Activated CD4-positive, alpha-beta T cell treated with anti-CD3 and anti-CD28 coated beads, Interleukin-2, amount 10 ng/mL, durations not matched to agents 7 days and 5 days (primary cell): Measurements from ENCODE around the gene FA2H. TPM values are rescaled to one million over a fixed set of nuclear protein-coding genes. Genes with fewer than 3 reads are reported as not detected.
"Not testable (repeated sequence)": the region's sequence is repeated elsewhere in the genome, so short reads cannot be mapped to it uniquely, and the experiment has no call there.

Experiments
- CTCF ChIA-PET: fragments of 350-600 bp; sonication (Branson Sonifier 250); formaldehyde crosslinking; loops from one replicate; lab custom pipeline; 2021; ENCODE audit warnings: antibody characterized with exemption; lab: Charles Lee
- POLR2A ChIA-PET: fragments of 350-600 bp; sonication (Branson Sonifier 250); formaldehyde crosslinking; loops from one replicate; lab custom pipeline; 2021; ENCODE audit warnings: antibody characterized with exemption; lab: Charles Lee
- DNase-seq: peaks from one replicate; pipeline ENCODE4 v3.0.0-alpha.2; 2020
- H3K27ac Mint-ChIP-seq: one replicate; pipeline ENCODE4 v1.8.0; 2021; ENCODE audit warnings: mild to moderate bottlenecking, moderate library complexity, mixed read lengths
- H3K27me3 Mint-ChIP-seq: one replicate; pipeline ENCODE4 v1.8.0; 2021; ENCODE audit warnings: mixed read lengths
- H3K36me3 Mint-ChIP-seq: one replicate; pipeline ENCODE4 v1.8.0; 2021; ENCODE audit warnings: low read depth, mixed read lengths
- H3K4me1 Mint-ChIP-seq: one replicate; pipeline ENCODE4 v1.8.0; 2021; ENCODE audit warnings: mixed read lengths
- H3K4me3 Mint-ChIP-seq: one replicate; pipeline ENCODE4 v1.8.0; 2021; ENCODE audit warnings: mild to moderate bottlenecking, moderate library complexity, mixed read lengths
- H3K9me3 Mint-ChIP-seq: one replicate; pipeline ENCODE4 v1.8.0; 2021; ENCODE audit warnings: mixed read lengths
- total RNA-seq, 2 experiments: library from RNA; stranded (reverse); gene quantifications; one replicate each; pipeline ENCODE4 v1.2.3, GENCODE V29; 2021

FA2H gene
- total RNA-seq, 2 experiments from 2014 or later: 0.21 TPM; not detected in 1

DNA sequence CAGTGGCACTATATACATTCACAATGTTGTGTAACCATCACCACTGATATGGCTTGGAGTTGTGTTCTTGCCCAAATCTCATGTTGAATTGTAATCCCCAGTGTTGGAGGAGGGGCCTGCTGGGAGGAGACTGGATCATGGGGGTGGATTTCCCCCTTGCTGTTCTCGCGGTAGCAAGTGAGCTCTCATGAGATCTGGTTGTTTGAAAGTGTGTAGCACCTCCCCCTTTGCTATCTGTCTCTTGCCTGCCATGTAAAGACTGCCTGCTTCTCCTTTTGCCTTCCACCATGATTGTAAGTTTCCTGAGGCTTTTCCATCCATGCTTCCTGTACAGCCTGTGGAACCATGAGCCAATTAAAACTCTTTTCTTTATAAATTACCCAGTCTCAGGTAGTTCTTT is 17.1 kb upstream of the FA2H start:
- H3K27ac Mint-ChIP-seq, H3K4me1 Mint-ChIP-seq, H3K9me3 Mint-ChIP-seq, H3K4me3 Mint-ChIP-seq, H3K36me3 Mint-ChIP-seq, CTCF ChIA-PET, POLR2A ChIA-PET, DNase-seq: not testable (repeated sequence)
- H3K27me3 Mint-ChIP-seq: peaks cover 32% of the 10 kb centered on the region

DNA sequence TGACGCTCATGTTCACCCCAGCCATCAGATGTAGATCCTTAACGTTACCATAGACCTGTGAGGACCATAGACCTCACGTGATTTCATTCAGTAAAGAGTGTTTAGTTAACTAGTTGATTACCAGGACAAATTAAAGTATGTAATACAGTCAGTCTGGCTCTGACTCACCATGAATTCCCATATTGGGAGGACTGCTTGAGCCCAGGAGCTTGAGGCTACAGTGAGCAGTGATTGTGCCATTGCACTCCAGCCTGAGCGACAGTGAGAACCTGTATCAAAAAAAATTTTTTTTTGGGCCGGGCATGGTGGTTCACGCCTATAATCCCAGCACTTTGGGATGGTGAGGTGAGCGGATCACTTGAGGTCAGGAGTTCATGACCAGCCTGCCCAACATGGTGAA is 13.5 kb upstream of the FA2H start:
- H3K27ac Mint-ChIP-seq: no peak overlapping the region
- peaks cover 16% of the 10 kb centered on the region for H3K27me3 Mint-ChIP-seq
- no peak overlapping the region for H3K4me3 Mint-ChIP-seq
- H3K4me1 Mint-ChIP-seq: no peaks in the 10 kb centered on the region
- ChIA-PET CTCF (interaction anchor here (0.8 kb wide), 1 partner anchor 11 kb away, joined by 3 read pairs; no protein-coding TSS in a partner anchor), POLR2A (no interaction called here)
- H3K36me3 Mint-ChIP-seq: no peaks in the 10 kb centered on the region
- peaks cover 4% of the 10 kb centered on the region for H3K9me3 Mint-ChIP-seq
- DNase-seq: no peak

GRCh38 chr16:74785031-74785430 is 10.4 kb upstream of the FA2H start:
- peaks cover 7% of the 10 kb centered on the region for H3K27me3 Mint-ChIP-seq
- no peak overlapping the region for H3K4me3 Mint-ChIP-seq
- no peaks in the 10 kb centered on the region for H3K36me3 Mint-ChIP-seq
- H3K27ac Mint-ChIP-seq: no peak overlapping the region
- DNase-seq: no peak
- POLR2A ChIA-PET: no interaction called here
- no peaks in the 10 kb centered on the region for H3K9me3 Mint-ChIP-seq
- H3K4me1 Mint-ChIP-seq: no peaks in the 10 kb centered on the region
- CTCF ChIA-PET: interaction anchor here (0.7 kb wide), 1 partner anchor 17 kb away, joined by 3 read pairs; no protein-coding TSS in a partner anchor

- H3K9me3 Mint-ChIP-seq: no peaks in the 10 kb centered on the region
- H3K4me3 Mint-ChIP-seq: no peak overlapping the region
- H3K27me3 Mint-ChIP-seq: peaks cover 20% of the 10 kb centered on the region
- no peak for DNase-seq
- H3K4me1 Mint-ChIP-seq: peaks cover 12% of the 10 kb centered on the region
- no peak overlapping the region for H3K27ac Mint-ChIP-seq
- POLR2A ChIA-PET: no interaction called here
- CTCF ChIA-PET: no interaction called here
- no peaks in the 10 kb centered on the region for H3K36me3 Mint-ChIP-seq
Observed at GRCh38 chr16:74778646-74779045, 4.0 kb upstream of the FA2H start.

GRCh38 chr16:74776926-74777325 is 2.3 kb upstream of the FA2H start:
- no peak overlapping the region for H3K27ac Mint-ChIP-seq
- CTCF ChIA-PET: interaction anchor here (1.0 kb wide), 1 partner anchor 11 kb away, joined by 3 read pairs; no protein-coding TSS in a partner anchor
- POLR2A ChIA-PET: no interaction called here
- H3K36me3 Mint-ChIP-seq: no peaks in the 10 kb centered on the region
- no peak for DNase-seq
- no peak overlapping the region for H3K4me3 Mint-ChIP-seq
- peaks cover 12% of the 10 kb centered on the region for H3K4me1 Mint-ChIP-seq
- no peaks in the 10 kb centered on the region for H3K9me3 Mint-ChIP-seq
- peaks cover 34% of the 10 kb centered on the region for H3K27me3 Mint-ChIP-seq

- Mint-ChIP-seq H3K36me3 (no peaks in the 10 kb centered on the region), H3K4me3 (peak overlapping the region; percentile 25), H3K27me3 (peaks cover 38% of the 10 kb centered on the region), H3K27ac (no peak overlapping the region), H3K4me1 (peaks cover 14% of the 10 kb centered on the region), H3K9me3 (no peaks in the 10 kb centered on the region)
- no peak for DNase-seq
- ChIA-PET POLR2A (interaction anchor here (0.6 kb wide), 1 partner anchor 9 kb away, joined by 3 read pairs; no protein-coding TSS in a partner anchor), CTCF (interaction anchor here (0.6 to 1.2 kb wide), 6 partner anchors 8 to 424 kb away, joined by 3 to 4 read pairs (median 3); no protein-coding TSS in a partner anchor)
Observed at GRCh38 chr16:74775255-74775654, 635 bp upstream of the FA2H start.

GRCh38 chr16:74773446-74774222 is 986 bp downstream of the FA2H start:
- no peak for DNase-seq
- no peaks in the 10 kb centered on the region for H3K9me3 Mint-ChIP-seq
- CTCF ChIA-PET: interaction anchor here (1.5 kb wide), 1 partner anchor 14 kb away, joined by 3 read pairs; no protein-coding TSS in a partner anchor
- POLR2A ChIA-PET: no interaction called here
- H3K27ac Mint-ChIP-seq: no peak overlapping the region
- peaks cover 14% of the 10 kb centered on the region for H3K4me1 Mint-ChIP-seq
- peak overlapping the region; percentile 50 for H3K4me3 Mint-ChIP-seq
- no peaks in the 10 kb centered on the region for H3K36me3 Mint-ChIP-seq
- peaks cover 38% of the 10 kb centered on the region for H3K27me3 Mint-ChIP-seq

DNA sequence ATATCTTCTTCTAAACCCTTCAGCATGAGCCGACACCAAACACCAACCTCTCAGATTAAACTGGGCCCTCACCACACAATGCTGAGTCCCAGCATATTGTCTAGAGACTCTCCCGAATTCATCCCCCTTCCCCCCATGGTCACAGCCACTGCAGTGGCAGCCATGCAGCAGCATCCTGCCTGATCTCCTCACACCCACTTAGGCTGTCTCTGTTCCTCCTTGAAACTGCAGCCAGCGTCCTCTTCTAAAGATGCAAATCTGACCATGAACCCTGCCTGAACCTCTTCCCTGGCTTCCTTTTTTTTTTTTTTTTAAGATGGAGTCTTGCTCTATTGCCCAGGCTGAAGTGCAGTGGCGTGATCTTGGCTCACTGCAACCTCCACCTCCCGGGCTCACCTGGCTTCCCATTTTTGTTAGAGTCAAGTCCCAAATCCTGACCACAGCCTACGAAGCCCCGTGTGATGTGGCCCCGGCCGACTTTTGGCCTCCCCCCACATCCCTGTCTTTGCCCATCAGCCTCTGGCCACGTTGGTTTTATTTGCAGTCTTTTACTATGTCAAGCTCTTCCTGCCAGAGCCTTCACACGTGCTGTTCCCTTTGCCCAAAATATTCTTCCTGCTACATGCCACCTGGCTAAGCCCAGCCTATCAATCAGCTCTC is 2.8 kb downstream of the FA2H start:
- no peaks in the 10 kb centered on the region for H3K9me3 Mint-ChIP-seq
- H3K4me3 Mint-ChIP-seq: no peak overlapping the region
- no peak overlapping the region for H3K27ac Mint-ChIP-seq
- H3K27me3 Mint-ChIP-seq: peaks cover 38% of the 10 kb centered on the region
- no peak for DNase-seq
- POLR2A ChIA-PET: no interaction called here
- CTCF ChIA-PET: no interaction called here
- H3K36me3 Mint-ChIP-seq: no peaks in the 10 kb centered on the region
- H3K4me1 Mint-ChIP-seq: peaks cover 14% of the 10 kb centered on the region

DNA sequence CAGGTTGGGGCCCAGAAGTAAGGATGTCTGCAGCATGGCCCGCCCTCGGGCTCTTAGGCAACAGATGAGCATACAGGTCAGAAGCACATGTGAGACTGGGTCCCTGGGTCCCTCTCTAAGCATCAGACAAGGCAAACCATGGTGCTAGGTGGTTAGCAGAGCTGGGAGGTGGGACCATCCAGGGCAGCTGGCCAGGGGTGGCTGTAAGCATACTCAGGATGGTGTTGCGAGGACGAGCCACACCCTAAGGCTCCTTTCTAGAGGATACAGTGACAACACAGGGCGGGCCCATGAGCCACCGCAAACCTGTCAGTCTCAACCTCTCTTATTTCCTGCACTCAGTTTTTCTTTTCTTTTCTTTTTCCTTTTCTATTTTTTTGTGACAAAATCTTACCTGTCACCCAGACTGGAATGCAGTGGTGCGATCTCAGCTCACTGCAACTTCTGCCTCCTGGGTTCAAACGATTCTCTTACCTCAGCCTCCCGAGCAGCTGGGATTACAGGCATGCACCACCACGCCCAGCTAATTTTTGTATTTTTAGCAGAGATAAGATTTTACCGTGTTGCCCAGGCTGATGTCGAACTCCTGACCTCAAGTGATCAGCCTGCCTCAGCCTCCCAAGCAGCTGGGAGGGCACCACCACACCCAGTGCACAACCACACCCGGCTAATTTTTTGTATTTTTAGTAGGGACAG is 3.6 kb downstream of the FA2H start:
- H3K4me1 Mint-ChIP-seq: peaks cover 14% of the 10 kb centered on the region
- ChIA-PET CTCF (no interaction called here), POLR2A (no interaction called here)
- DNase-seq: no peak
- no peaks in the 10 kb centered on the region for H3K9me3 Mint-ChIP-seq
- no peak overlapping the region for H3K27ac Mint-ChIP-seq
- H3K4me3 Mint-ChIP-seq: no peak overlapping the region
- H3K27me3 Mint-ChIP-seq: peaks cover 34% of the 10 kb centered on the region
- H3K36me3 Mint-ChIP-seq: no peaks in the 10 kb centered on the region

DNA sequence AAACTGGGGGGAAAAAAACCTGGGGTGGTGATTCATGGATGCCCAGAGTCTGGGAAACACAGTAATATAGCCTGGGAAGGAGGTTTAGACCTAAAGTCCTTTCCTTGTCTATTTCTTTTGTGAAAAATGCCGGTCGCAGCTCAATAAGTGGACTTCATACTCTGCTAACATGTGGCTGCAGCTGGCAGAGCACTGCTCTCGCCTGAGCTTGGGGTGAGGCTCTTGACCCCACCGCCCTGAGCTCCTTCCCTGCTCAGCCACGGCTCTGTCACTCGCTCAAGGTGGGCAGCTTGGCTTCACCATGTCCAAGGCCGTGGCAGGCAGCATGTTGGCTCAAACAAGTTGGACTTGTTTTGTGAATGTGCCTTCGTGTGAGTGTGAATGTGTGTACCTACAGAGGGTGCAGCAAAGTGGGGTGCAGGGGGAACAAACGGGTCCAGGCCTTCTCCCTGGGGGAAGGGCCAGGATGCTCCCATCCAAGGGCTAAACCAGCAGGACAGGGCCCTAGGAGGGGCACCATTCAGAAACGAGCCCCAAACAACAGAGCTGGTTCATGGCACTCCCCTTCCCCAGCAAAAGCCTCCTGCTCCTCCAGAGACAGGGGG is 4.9 kb downstream of the FA2H start:
- no peak for DNase-seq
- H3K27me3 Mint-ChIP-seq: peaks cover 24% of the 10 kb centered on the region
- H3K36me3 Mint-ChIP-seq: no peaks in the 10 kb centered on the region
- POLR2A ChIA-PET: no interaction called here
- no peaks in the 10 kb centered on the region for H3K9me3 Mint-ChIP-seq
- H3K4me1 Mint-ChIP-seq: peaks cover 8% of the 10 kb centered on the region
- no peak overlapping the region for H3K27ac Mint-ChIP-seq
- no peak overlapping the region for H3K4me3 Mint-ChIP-seq
- CTCF ChIA-PET: no interaction called here

DNA sequence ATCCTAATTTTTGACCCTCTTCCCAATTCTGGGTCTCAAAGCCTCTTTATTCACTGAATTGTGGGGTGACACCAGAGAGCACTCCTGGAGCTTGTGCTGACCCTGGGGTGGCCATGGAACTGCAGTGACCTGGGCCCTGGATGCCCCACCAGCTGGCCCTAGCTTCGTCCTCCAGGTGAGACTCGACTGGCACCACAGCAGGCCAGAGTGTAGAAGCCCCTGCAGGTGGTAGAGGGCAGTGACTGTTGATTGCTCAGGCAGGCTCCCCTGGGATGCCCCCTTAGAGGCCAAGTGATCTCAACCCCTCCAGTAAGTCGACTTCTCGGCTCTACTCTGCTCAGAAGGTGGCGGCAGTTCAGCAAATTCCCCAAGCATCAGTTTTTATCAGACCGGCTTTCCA is 6.4 kb downstream of the FA2H start:
- H3K27ac Mint-ChIP-seq: no peak overlapping the region
- H3K27me3 Mint-ChIP-seq: peaks cover 14% of the 10 kb centered on the region
- POLR2A ChIA-PET: no interaction called here
- H3K4me1 Mint-ChIP-seq: peaks cover 2% of the 10 kb centered on the region
- CTCF ChIA-PET: interaction anchor here (1.0 kb wide), 1 partner anchor 16 kb away, joined by 3 read pairs; no protein-coding TSS in a partner anchor
- no peak overlapping the region for H3K4me3 Mint-ChIP-seq
- no peaks in the 10 kb centered on the region for H3K9me3 Mint-ChIP-seq
- no peaks in the 10 kb centered on the region for H3K36me3 Mint-ChIP-seq
- no peak for DNase-seq

GRCh38 chr16:74767749-74768148 is 6.9 kb downstream of the FA2H start:
- CTCF ChIA-PET: no interaction called here
- Mint-ChIP-seq H3K9me3 (no peaks in the 10 kb centered on the region), H3K4me3 (no peak overlapping the region), H3K27ac (no peak overlapping the region), H3K4me1 (peaks cover 2% of the 10 kb centered on the region), H3K36me3 (no peaks in the 10 kb centered on the region), H3K27me3 (peaks cover 10% of the 10 kb centered on the region)
- no peak for DNase-seq
- POLR2A ChIA-PET: no interaction called here
